ENCODE measurements around the gene PNMA6E.
"Not testable (repeated sequence)": the region's sequence is repeated elsewhere in the genome, so short reads cannot be mapped to it uniquely, and the experiment has no call there.

PNMA6E gene

GRCh38 chrX:153400146-153401132 is 711 bp downstream of the PNMA6E start:
- H3K4me3 ChIP-seq = no peak overlapping the region
- H3K27me3 ChIP-seq = peaks cover 22% of the 10 kb centered on the region
- no peak for TF ChIP-seq Cebpa-rat (IDR thresholded peaks at IDR 0.05)
- H3K4me2 ChIP-seq = no peak overlapping the region
- no peak overlapping the region for H3K27ac ChIP-seq
- no peaks in the 10 kb centered on the region; the same call in 1 of the 2 replicates for H4K20me1 ChIP-seq
- H3K36me3 ChIP-seq = no peaks in the 10 kb centered on the region
- peaks cover 29% of the 10 kb centered on the region for H3K4me1 ChIP-seq
- H3K9ac ChIP-seq = no peak overlapping the region
- H3K9me3 ChIP-seq = peaks cover 8% of the 10 kb centered on the region

DNA sequence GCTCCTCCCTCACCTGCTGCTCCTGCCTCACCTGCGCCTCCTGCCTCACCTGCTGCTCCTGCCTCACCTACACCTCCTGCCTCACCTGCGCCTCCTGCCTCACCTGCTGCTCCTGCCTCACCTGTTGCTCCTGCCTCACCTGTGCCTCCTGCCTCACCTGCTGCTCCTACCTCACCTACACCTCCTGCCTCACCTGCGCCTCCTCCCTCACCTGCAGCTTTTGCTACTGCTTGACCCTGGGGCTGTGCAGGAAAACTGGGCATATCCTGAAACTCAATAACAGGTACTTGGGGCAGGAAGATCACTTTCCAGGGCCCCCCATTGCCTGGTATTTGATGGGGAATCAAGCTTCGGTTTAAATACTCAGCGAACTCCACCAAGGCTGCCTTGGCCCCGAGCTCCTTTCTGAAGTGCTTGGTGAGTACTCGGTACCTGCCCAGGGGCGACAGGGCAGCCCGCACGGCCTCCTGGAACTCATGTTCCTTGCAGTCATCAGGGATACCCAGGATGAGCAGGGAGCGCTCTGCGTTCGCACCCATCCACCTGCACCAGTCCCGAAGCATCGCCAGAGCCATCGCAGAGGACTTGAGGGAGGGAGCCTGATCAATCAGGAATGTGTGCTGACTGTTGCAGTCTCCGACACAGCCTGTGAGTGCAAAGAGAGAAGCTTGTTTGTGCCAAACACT is 2.7 kb downstream of the PNMA6E start:
- no peak overlapping the region for H3K27ac ChIP-seq
- H4K20me1 ChIP-seq = no peaks in the 10 kb centered on the region; the same call in 1 of the 2 replicates
- H3K9me3 ChIP-seq = peaks cover 8% of the 10 kb centered on the region
- H3K4me1 ChIP-seq = peaks cover 46% of the 10 kb centered on the region
- H3K27me3 ChIP-seq = peaks cover 5% of the 10 kb centered on the region; the same call in 1 of the 2 replicates
- no peak overlapping the region for H3K4me2 ChIP-seq
- TF ChIP-seq Cebpa-rat (IDR thresholded peaks at IDR 0.05) = no peak
- H3K36me3 ChIP-seq = no peaks in the 10 kb centered on the region
- no peak overlapping the region for H3K4me3 ChIP-seq
- no peak overlapping the region for H3K9ac ChIP-seq

GRCh38 chrX:153397256-153397960 is 3.7 kb downstream of the PNMA6E start:
- no peak for TF ChIP-seq Cebpa-rat (IDR thresholded peaks at IDR 0.05)
- Histone ChIP-seq H3K27ac (no peak overlapping the region), H3K4me1 (peaks cover 46% of the 10 kb centered on the region), H3K27me3 (0 out of 2 replicates have a peak, but pooled peaks cover 3% of the 10 kb centered on the region), H3K4me3 (no peak overlapping the region), H3K36me3 (no peaks in the 10 kb centered on the region), H3K4me2 (peak overlapping the region; percentile 74), H3K9ac (no peak overlapping the region), H4K20me1 (no peaks in the 10 kb centered on the region; the same call in 1 of the 2 replicates), H3K9me3 (peaks cover 16% of the 10 kb centered on the region)

DNA sequence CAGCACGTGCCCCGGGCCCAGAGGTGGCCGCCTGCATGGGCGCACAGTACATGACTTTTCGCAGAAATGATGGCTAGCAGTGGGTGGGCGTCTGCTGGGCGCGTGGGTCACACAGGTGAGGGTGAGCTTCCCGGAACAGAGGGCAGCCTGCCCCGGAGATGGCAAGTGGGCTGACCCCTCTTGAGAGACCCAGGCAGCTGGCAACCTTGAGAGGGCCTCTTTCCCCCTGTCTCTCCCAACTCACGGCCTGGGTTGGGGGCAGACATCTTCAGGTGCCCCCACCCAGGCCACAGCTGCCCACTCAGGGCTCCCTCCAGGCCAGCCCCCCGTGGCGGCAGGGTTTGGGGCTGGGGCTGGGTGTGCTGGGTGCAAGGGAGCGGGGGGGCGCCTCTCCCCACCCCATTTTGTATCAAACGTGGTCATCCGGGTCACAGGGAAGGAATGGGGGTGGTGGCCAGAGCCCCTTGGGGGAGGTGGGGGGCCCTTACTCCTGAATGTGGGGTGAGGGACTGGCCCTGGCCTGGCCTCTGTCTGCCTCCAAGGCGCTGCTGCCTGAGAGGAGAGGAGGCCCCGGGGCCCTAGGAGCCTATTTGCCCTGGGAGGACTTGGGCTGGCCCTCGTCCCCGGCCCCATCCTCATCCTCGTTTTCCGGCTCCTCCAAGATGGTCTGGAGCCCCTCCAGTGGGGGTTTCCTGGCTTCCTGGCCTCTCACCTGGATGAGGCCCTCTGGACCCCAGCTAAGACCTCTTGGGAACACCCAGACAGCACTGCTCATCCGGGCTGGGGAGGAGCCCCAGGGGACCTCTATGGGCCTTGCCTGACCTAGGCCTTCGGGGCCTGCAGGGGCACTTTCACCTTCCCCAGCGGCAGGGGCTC is 4.6 kb downstream of the PNMA6E start:
- no peak for TF ChIP-seq Cebpa-rat (IDR thresholded peaks at IDR 0.05)

GRCh38 chrX:153395613-153396319 is 5.4 kb downstream of the PNMA6E start:
- Histone ChIP-seq H3K9me3 (peaks cover 24% of the 10 kb centered on the region), H3K4me1 (peaks cover 46% of the 10 kb centered on the region), H4K20me1 (no peaks in the 10 kb centered on the region; the same call in 1 of the 2 replicates), H3K4me2 (peak overlapping the region; percentile 74), H3K36me3 (no peaks in the 10 kb centered on the region), H3K4me3 (no peak overlapping the region), H3K27me3 (0 out of 2 replicates have a peak, but pooled peaks cover 3% of the 10 kb centered on the region), H3K27ac (0 out of 2 replicates have a peak overlapping the region, but pooled peaks have one; percentile 4), H3K9ac (no peak overlapping the region)
- TF ChIP-seq Cebpa-rat (IDR thresholded peaks at IDR 0.05) = no peak

More for the DNA sequence above, 4.6 kb downstream of the PNMA6E start:
- Histone ChIP-seq H3K9me3 (peaks cover 24% of the 10 kb centered on the region), H3K9ac (no peak overlapping the region), H3K4me1 (peaks cover 46% of the 10 kb centered on the region), H3K27me3 (0 out of 2 replicates have a peak, but pooled peaks cover 3% of the 10 kb centered on the region), H3K4me2 (peak overlapping the region; percentile 74), H4K20me1 (no peaks in the 10 kb centered on the region; the same call in 1 of the 2 replicates), H3K4me3 (no peak overlapping the region), H3K36me3 (no peaks in the 10 kb centered on the region), H3K27ac (no peak overlapping the region)

GRCh38 chrX:153394612-153395011 is 6.5 kb downstream of the PNMA6E start:
- no peak for TF ChIP-seq Cebpa-rat (IDR thresholded peaks at IDR 0.05)
- Histone ChIP-seq H3K27me3 (0 out of 2 replicates have a peak, but pooled peaks cover 3% of the 10 kb centered on the region), H3K36me3 (no peaks in the 10 kb centered on the region), H3K4me1 (peaks cover 40% of the 10 kb centered on the region), H4K20me1 (no peaks in the 10 kb centered on the region; the same call in 1 of the 2 replicates), H3K4me2 (peak overlapping the region; percentile 74), H3K27ac (no peak overlapping the region), H3K9me3 (peaks cover 35% of the 10 kb centered on the region), H3K4me3 (no peak overlapping the region), H3K9ac (no peak overlapping the region)

DNA sequence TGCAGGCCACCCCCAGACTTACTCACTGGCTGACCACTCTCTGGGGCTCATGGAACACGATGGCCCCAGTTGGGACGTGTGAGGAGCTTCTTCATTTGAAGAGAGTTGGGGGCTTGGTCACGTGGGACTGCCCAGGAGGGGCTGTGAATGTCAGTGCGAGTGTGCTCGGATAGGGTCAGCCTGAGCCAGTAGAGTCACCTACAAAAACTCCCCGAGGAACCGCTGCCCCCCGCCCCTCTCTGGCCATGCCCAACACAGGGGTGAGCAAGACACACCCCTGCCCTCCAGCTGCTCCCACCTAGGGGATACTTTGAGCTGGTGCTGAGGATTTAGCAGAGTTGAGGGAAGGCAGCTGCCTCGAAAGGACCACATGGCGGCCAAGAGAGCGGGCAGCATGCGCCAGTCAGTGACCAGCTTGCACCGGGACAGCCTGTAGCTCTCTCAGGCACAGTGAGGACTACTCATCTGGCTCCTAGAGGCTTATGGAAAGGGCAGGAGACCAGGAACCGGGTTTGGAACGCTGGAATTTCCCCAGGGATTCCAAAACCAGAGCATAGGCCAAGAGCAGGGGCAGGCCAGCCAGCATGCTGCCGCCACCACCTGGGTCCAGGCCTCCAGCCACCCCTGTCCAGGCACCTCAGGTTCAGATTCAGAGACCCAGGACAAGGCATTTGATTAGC is 8.4 kb downstream of the PNMA6E start:
- H3K9me3 ChIP-seq = peaks cover 39% of the 10 kb centered on the region
- no peaks in the 10 kb centered on the region for H3K36me3 ChIP-seq
- no peaks in the 10 kb centered on the region; the same call in 1 of the 2 replicates for H4K20me1 ChIP-seq
- no peak overlapping the region for H3K4me2 ChIP-seq
- H3K27me3 ChIP-seq = 0 out of 2 replicates have a peak, but pooled peaks cover 3% of the 10 kb centered on the region
- peaks cover 38% of the 10 kb centered on the region for H3K4me1 ChIP-seq
- no peak for TF ChIP-seq Cebpa-rat (IDR thresholded peaks at IDR 0.05)
- H3K27ac ChIP-seq = no peak overlapping the region
- H3K4me3 ChIP-seq = no peak overlapping the region
- H3K9ac ChIP-seq = no peak overlapping the region

DNA sequence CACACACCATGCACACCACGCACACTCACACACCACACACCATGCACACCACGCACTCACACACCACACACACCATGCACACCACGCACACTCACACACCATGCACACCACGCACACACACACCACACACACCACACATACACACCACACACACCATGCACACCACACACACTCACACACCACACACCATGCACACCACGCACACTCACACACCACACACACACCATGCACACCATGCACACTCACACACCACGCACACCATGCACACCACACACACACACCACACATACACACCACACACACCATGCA is 11.7 kb downstream of the PNMA6E start:
- H3K27me3 ChIP-seq, H3K4me3 ChIP-seq: not testable (repeated sequence)

More for the DNA sequence above, 11.7 kb downstream of the PNMA6E start:
- H3K36me3 ChIP-seq, H3K4me1 ChIP-seq, H3K4me2 ChIP-seq, H3K27ac ChIP-seq, H4K20me1 ChIP-seq, H3K9ac ChIP-seq: not testable (repeated sequence)
- peaks cover 39% of the 10 kb centered on the region for H3K9me3 ChIP-seq

Measured in BLaER1 (cell line).